IMR-90 (cell line): Measurements from ENCODE around the gene GLYAT. TPM values are rescaled to one million over a fixed set of nuclear protein-coding genes. Genes with fewer than 3 reads are reported as not detected.

Source experiments
- ATAC-seq: fragments of 200-7000 bp; cut with Tn5 transposase; 2 replicates; pipeline ENCODE4 v1.9.1; 2020; ENCODE audit warnings: low read depth, mild to moderate bottlenecking, moderate library complexity
- BruUV-seq: library from RNA; stranded (reverse); fragments of 400-500 nt; replicated peaks from 2 replicates; lab custom pipeline; 2021; lab: Mats Ljungman, UMichigan
- CTCF ChIA-PET: fragments of 300-600 bp; formaldehyde crosslinking; extraction: SDS; loops from one replicate; lab custom pipeline; 2021; ENCODE audit warnings: antibody characterized with exemption; lab: Yijun Ruan, JAX
- POLR2A ChIA-PET: fragments of 300-600 bp; sonication (Branson Sonifier 250); formaldehyde crosslinking; loops from one replicate; lab custom pipeline; 2022; ENCODE audit warnings: antibody characterized with exemption; ENCODE audit not compliant: unreplicated experiment; lab: Charles Lee
- DNase-seq: peaks from one replicate; pipeline ENCODE4 v3.0.0; 2013
- H2AFZ ChIP-seq: replicated peaks from 2 replicates; pipeline ENCODE3; 2013; ENCODE audit warnings: low read length, mild to moderate bottlenecking; ENCODE audit not compliant: poor library complexity
- H2AK5ac ChIP-seq: 2 replicates; pipeline ENCODE4 v1.6.1; 2013; ENCODE audit warnings: low read depth, low read length, inconsistent platforms
- H2AK9ac ChIP-seq: replicated peaks from 2 replicates; pipeline ENCODE3; 2013; ENCODE audit warnings: mild to moderate bottlenecking, low read depth, low read length, moderate library complexity; ENCODE audit not compliant: poor library complexity
- H2BK120ac ChIP-seq: 2 replicates; pipeline ENCODE4 v1.6.1; 2013; ENCODE audit warnings: low read depth, low read length, inconsistent platforms
- H2BK15ac ChIP-seq: 3 replicates; pipeline ENCODE4 v1.6.1; 2013; ENCODE audit warnings: low read depth, low read length, inconsistent platforms
- H2BK20ac ChIP-seq: 2 replicates; pipeline ENCODE4 v1.6.1; 2013; ENCODE audit warnings: low read depth, mild to moderate bottlenecking, inconsistent platforms, low read length, moderate library complexity
- H2BK5ac ChIP-seq: 2 replicates; pipeline ENCODE4 v1.6.1; 2013; ENCODE audit warnings: mild to moderate bottlenecking, low read depth, low read length, inconsistent platforms; ENCODE audit not compliant: poor library complexity, severe bottlenecking
- H3K14ac ChIP-seq: replicated peaks from 2 replicates; pipeline ENCODE4 v1.6.1; 2013; ENCODE audit warnings: low read depth, low read length, inconsistent platforms
- H3K18ac ChIP-seq: 2 replicates; pipeline ENCODE4 v1.6.1; 2013; ENCODE audit warnings: low read depth, low read length, control low read depth
- H3K23ac ChIP-seq: 2 replicates; pipeline ENCODE4 v1.6.1; 2013; ENCODE audit warnings: low read depth, low read length, inconsistent platforms
- H3K27ac ChIP-seq: 2 replicates; pipeline ENCODE4 v1.5.1; 2013; ENCODE audit warnings: mild to moderate bottlenecking, control low read depth, low read length; ENCODE audit not compliant: insufficient read depth
- H3K27me3 ChIP-seq: 2 replicates; pipeline ENCODE4 v1.6.1; 2013; ENCODE audit warnings: low read length; ENCODE audit not compliant: control insufficient read depth, insufficient read depth
- H3K36me3 ChIP-seq: 2 replicates; pipeline ENCODE4 v1.6.1; 2013; ENCODE audit warnings: low read length, mixed read lengths; ENCODE audit not compliant: control insufficient read depth, insufficient read depth
- H3K4ac ChIP-seq: 2 replicates; pipeline ENCODE4 v1.6.1; 2013; ENCODE audit warnings: low read depth, low read length, inconsistent platforms
- H3K4me1 ChIP-seq: 2 replicates; pipeline ENCODE4 v1.6.1; 2013; ENCODE audit warnings: low read length, mixed read lengths; ENCODE audit not compliant: control insufficient read depth, insufficient read depth
- H3K4me2 ChIP-seq: 2 replicates; pipeline ENCODE4 v1.6.1; 2013; ENCODE audit warnings: low read depth, mild to moderate bottlenecking, control low read depth, low read length, moderate library complexity
- H3K4me3 ChIP-seq: 2 replicates; pipeline ENCODE4 v1.5.1; 2013; ENCODE audit warnings: low read depth, mild to moderate bottlenecking, control low read depth, low read length, moderate library complexity; ENCODE audit not compliant: insufficient read depth
- H3K56ac ChIP-seq: 2 replicates; pipeline ENCODE4 v1.6.1; 2013; ENCODE audit warnings: low read length, inconsistent platforms; ENCODE audit not compliant: insufficient read depth; ENCODE audit errors: extremely low read depth
- H3K79me1 ChIP-seq, 2 experiments: 2 replicates each; pipeline ENCODE4 v1.6.1; 2013; ENCODE audit warnings: low read length in 2 of 2, inconsistent platforms in 1 of 2, low read depth in 1 of 2
- H3K9ac ChIP-seq: 2 replicates; pipeline ENCODE4 v1.6.1; 2013; ENCODE audit warnings: low read depth, low read length, control low read depth
- H3K9me1 ChIP-seq: 2 replicates; pipeline ENCODE4 v1.6.1; 2013; ENCODE audit warnings: low read length, inconsistent platforms; ENCODE audit not compliant: insufficient read depth
- H3K9me3 ChIP-seq: 2 replicates; pipeline ENCODE4 v1.6.1; 2013; ENCODE audit warnings: low read length; ENCODE audit not compliant: control insufficient read depth, insufficient read depth
- H4K20me1 ChIP-seq: 2 replicates; pipeline ENCODE4 v1.6.1; 2013; ENCODE audit warnings: low read length, inconsistent platforms; ENCODE audit not compliant: insufficient read depth
- H4K5ac ChIP-seq: 2 replicates; pipeline ENCODE4 v1.6.1; 2013; ENCODE audit warnings: mild to moderate bottlenecking, low read depth, low read length, control low read depth
- H4K8ac ChIP-seq, 2 experiments: 2 replicates each; pipeline ENCODE4 v1.6.1; 2013; ENCODE audit warnings: low read depth in 2 of 2, low read length in 2 of 2, control low read depth in 1 of 2, inconsistent platforms in 1 of 2
- H4K91ac ChIP-seq: 2 replicates; pipeline ENCODE4 v1.6.1; 2013; ENCODE audit warnings: low read depth, low read length, inconsistent platforms; ENCODE audit not compliant: insufficient read depth
- BHLHE40 ChIP-seq: fragments of 150-350 bp; IDR thresholded peaks from 2 replicates; pipeline ENCODE4 v1.6.1; 2016; ENCODE audit warnings: mild to moderate bottlenecking, low read depth, low read length
- CHD1 ChIP-seq: IDR thresholded peaks from 2 replicates; pipeline ENCODE4 v1.6.1; 2012; ENCODE audit warnings: low read depth, low read length, improper control_type of control experiment
- MAZ ChIP-seq: IDR thresholded peaks from 2 replicates; pipeline ENCODE4 v1.6.1; 2012; ENCODE audit warnings: low read depth, mild to moderate bottlenecking, low read length, improper control_type of control experiment, moderate library complexity, borderline replicate concordance
- WGBS, 2 experiments: methylation state at CpG; one replicate each; pipeline versions ENCODE4 v1.1.5 to v1.1.7; 2013; ENCODE audit warnings: missing lambda C conversion rate in 2 of 2; ENCODE audit not compliant: insufficient read length in 1 of 2; ENCODE audit errors: extremely low coverage in 2 of 2; 5-methylcytosine and 5-hydroxymethylcytosine counted together
- dilution Hi-C: fragments of 300-500 bp; cut with HindIII; formaldehyde crosslinking; loops from one replicate; pipeline ENCODE4 v1.14.3; 2018; ENCODE audit warnings: low sequenced_read_pairs; ENCODE audit not compliant: unreplicated experiment
- in situ Hi-C: fragments of 300-500 bp; cut with MboI; formaldehyde crosslinking; loops from 3 replicates; pipeline ENCODE4 v1.14.3; 2019; ENCODE audit warnings: low sequenced_read_pairs, inconsistent platforms, mixed read lengths
- intact Hi-C: fragments of 100-400 bp; cut with micrococcal nuclease; formaldehyde crosslinking; loops from 2 replicates; pipeline ENCODE4 v1.10.0; 2022
- polyA plus RNA-seq, 3 experiments: library from polyadenylated mRNA; depleted of rRNA; stranded (reverse); fragments of >200 nt; gene quantifications; 2 replicates each; pipeline ENCODE4 v1.2.3, GENCODE V29; 2012; ENCODE audit warnings: low replicate concordance in 1 of 3
- total RNA-seq: library from RNA; depleted of rRNA; stranded (reverse); fragments of >200 nt; gene quantifications from 2 replicates; pipeline ENCODE4 v1.2.3, GENCODE V29; 2012

The GLYAT gene
- total and polyA plus RNA-seq, 2 of the 4 experiments (the other 2 are of a cell fraction) = not detected

GRCh38 chr11:58774164-58774593 is 42.4 kb upstream of the GLYAT start:
- H3K9me1 ChIP-seq = no peaks in the 10 kb centered on the region
- no TSS peak for BruUV-seq
- POLR2A ChIA-PET = no interaction called here
- H3K27me3 ChIP-seq = no peaks in the 10 kb centered on the region; the same call in 1 of the 2 replicates
- 60% methylated on average over 1 of the region's 4 CpGs; no CpG with 5 or more reads in 1 of the 2 experiments for WGBS, 2 experiments
- intact Hi-C loops (no loop called here), in situ Hi-C loops (no loop called here), dilution Hi-C loops (no loop called here)
- H4K91ac ChIP-seq = no peak overlapping the region
- H4K5ac ChIP-seq = no peak overlapping the region
- H3K9ac ChIP-seq = no peak overlapping the region
- TF ChIP-seq MAZ = no peak
- TF ChIP-seq BHLHE40 = no peak
- no peak for TF ChIP-seq CHD1
- H3K23ac ChIP-seq = no peak overlapping the region
- H2AFZ ChIP-seq = no peak overlapping the region
- H4K20me1 ChIP-seq = no peaks in the 10 kb centered on the region
- no peak overlapping the region for H3K14ac ChIP-seq
- H3K27ac ChIP-seq = no peak overlapping the region
- no peaks in the 10 kb centered on the region for H3K9me3 ChIP-seq
- CTCF ChIA-PET = no interaction called here
- no peaks in the 10 kb centered on the region for H3K36me3 ChIP-seq
- no peak overlapping the region for H3K4me3 ChIP-seq
- H3K4ac ChIP-seq = no peak overlapping the region
- no peak overlapping the region for H2AK5ac ChIP-seq
- no peak overlapping the region for H2BK5ac ChIP-seq
- H3K18ac ChIP-seq = no peak overlapping the region
- H3K4me1 ChIP-seq = no peaks in the 10 kb centered on the region
- H4K8ac ChIP-seq = no peak overlapping the region
- H3K4me2 ChIP-seq = no peak overlapping the region
- no peak overlapping the region for H2BK20ac ChIP-seq
- no peak overlapping the region for H3K56ac ChIP-seq
- ATAC-seq (no peak), DNase-seq (no peak)
- no peak overlapping the region for H2AK9ac ChIP-seq
- H2BK15ac ChIP-seq = no peak overlapping the region
- no peak overlapping the region for H2BK120ac ChIP-seq
- no peaks in the 10 kb centered on the region for H3K79me1 ChIP-seq
